Heart right ventricle (tissue), 16 donors: ENCODE results near the gene RPL15. TPM values are rescaled to one million over a fixed set of nuclear protein-coding genes. Genes with fewer than 3 reads are reported as not detected.

ENCODE experiments used
- ATAC-seq, 8 donors: fragments of 200-7000 bp; cut with Tn5 transposase; one replicate each; pipeline ENCODE4 v1.9.1; 2020; ENCODE audit warnings: mild to moderate bottlenecking in 8 of 8, moderate library complexity in 8 of 8, moderate number of reproducible peaks in 1 of 8
- DNase-seq, 2 donors: peaks; one replicate each; pipeline ENCODE4 v3.0.0-alpha.2; 2020
- H3K27ac ChIP-seq, 10 donors: fragments of 200-600 bp; sonication (generic) in 2 of 10; one replicate each; pipeline versions ENCODE4 v1.5.0 to v1.8.0; 2020 to 2022; ENCODE audit warnings: mild to moderate bottlenecking in 3 of 10
- H3K27me3 ChIP-seq, 7 donors: fragments of 200-600 bp; one replicate each; pipeline ENCODE4 v1.8.0; 2021 to 2022; ENCODE audit warnings: mild to moderate bottlenecking in 2 of 7
- H3K36me3 ChIP-seq, 9 donors: fragments of 200-600 bp; sonication (generic) in 1 of 9; one replicate each; pipeline versions ENCODE4 v1.5.0 to v1.8.0; 2020 to 2022; ENCODE audit warnings: mild to moderate bottlenecking in 2 of 9
- H3K4me1 ChIP-seq, 9 donors: fragments of 200-600 bp; sonication (generic) in 1 of 9; one replicate each; pipeline versions ENCODE4 v1.5.0 to v1.8.0; 2020 to 2022; ENCODE audit warnings: mild to moderate bottlenecking in 4 of 9
- H3K4me3 ChIP-seq, 10 donors: fragments of 200-600 bp; sonication (generic) in 2 of 10; one replicate each; pipeline versions ENCODE4 v1.5.0 to v1.8.0; 2020 to 2022; ENCODE audit warnings: mild to moderate bottlenecking in 7 of 10, moderate library complexity in 2 of 10
- H3K9me3 ChIP-seq, 11 donors: fragments of 200-600 bp in 10 of 11; sonication (generic) in 2 of 11; one replicate each; pipeline versions ENCODE4 v1.5.0 to v1.8.0; 2013 to 2022; ENCODE audit warnings: mild to moderate bottlenecking in 2 of 11, control low read depth in 1 of 11, moderate library complexity in 1 of 11
- WGBS, 2 donors: extraction: QIAGEN DNeasy Blood & Tissue Kit; methylation state at CpG; one replicate each; pipeline ENCODE4 v1.1.7; 2013; ENCODE audit warnings: inconsistent platforms in 1 of 2; 5-methylcytosine and 5-hydroxymethylcytosine counted together
- intact Hi-C, 10 donors: fragments of 100-400 bp; cut with DNase I; formaldehyde crosslinking; loops; one replicate each; pipeline versions ENCODE4 v1.11.1 to v1.14.2; 2022
- polyA plus RNA-seq, 2 donors: library from polyadenylated mRNA; stranded (reverse); fragments of 200-250 nt; gene quantifications; one replicate each; pipeline ENCODE4 v1.2.3, GENCODE V29; 2013
- total RNA-seq, 10 donors: library from RNA; stranded (reverse); fragmentation: NEBNext Ultra II Directional in 3 of 10; extraction: Animal tissue kit (Norgen Biotek cat#: 25700) in 3 of 10; gene quantifications; one replicate each; pipeline versions ENCODE4 v1.2.1 to v1.2.4, GENCODE V29; 2021 to 2023
- TF ChIP-seq, protein P1 (sequence below), 9 donors: fragments of 200-600 bp; sonication (generic) in 2 of 9; IDR thresholded peaks; one replicate each; pipeline versions ENCODE4 v1.5.0 to v1.8.0; 2021 to 2022; ENCODE audit warnings: antibody characterized with exemption in 9 of 9, mild to moderate bottlenecking in 5 of 9, moderate library complexity in 1 of 9
- donor health status: Arrhythmogenic right ventricular cardiomyopathy.
- donor health status: ischemic (EF 13 %, LVEDD 7.1; RV severe dilation, severe dysfunction).
- donor health status: healthy with polysubstance abuse.
- donor health status: DM: no; HTN: yes; CAD: no.
- donor health status: DM: no; HTN: no; CAD: no.
- donor health status: ischemic (EF 25% LVEDD 6.9; RV normal size, moderate dysfunction).
- donor health status: ischemic (EF 25% LVEDD 5.7; RV mildly dilated, moderate dysfunction).
- donor health status: healthy.
- donor health status: DM: yes; HTN: yes; CAD: no.
- donor health status: Ischemic cardiomyopathy.
- donor health status: ischemic (EF 35%, LVEDD 5.7; RV mildly dilated, moderate dysfunction).
- donor health status: nonischemic (EF 11% LVEDD 7.7; RV severe dilation, severe dysfunction).
- donor health status: DM: yes; HTN: yes; CAD: no.
- donor health status: PGD.
- donor health status: ischemic (EF 29% LVEDD 5.4; RV normal size, mild dysfunction).
- donor health status: nonischemic (EF 23%, LVEDD 6.1; RV moderate dilation, normal function).

RPL15 gene
- total and polyA plus RNA-seq, 12 donors = 869 to 3,225 (median 932) TPM

DNA sequence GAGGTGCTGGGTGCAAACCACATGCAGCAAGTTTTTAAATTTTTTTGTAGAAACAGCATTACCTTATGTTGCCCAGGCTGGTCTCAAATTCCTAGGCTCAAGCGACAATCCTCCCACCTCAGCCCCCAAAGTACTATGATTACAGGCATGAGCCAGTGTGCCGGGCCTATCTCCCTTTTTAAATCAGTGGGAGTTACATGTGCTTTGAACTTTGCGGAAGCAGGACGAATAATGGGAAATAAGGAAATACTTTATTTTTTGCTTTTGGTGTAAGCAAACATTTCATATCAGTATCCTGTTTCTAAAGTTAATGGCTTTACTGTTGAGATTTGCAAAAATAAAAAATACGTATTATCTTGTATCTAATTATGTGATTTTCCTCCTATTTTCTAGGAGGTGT lies 37.2 kb downstream of the RPL15 start:
- no peak overlapping the region for H3K27ac ChIP-seq
- no peaks in the 10 kb centered on the region for H3K27me3 ChIP-seq
- TF ChIP-seq, protein P1, sequence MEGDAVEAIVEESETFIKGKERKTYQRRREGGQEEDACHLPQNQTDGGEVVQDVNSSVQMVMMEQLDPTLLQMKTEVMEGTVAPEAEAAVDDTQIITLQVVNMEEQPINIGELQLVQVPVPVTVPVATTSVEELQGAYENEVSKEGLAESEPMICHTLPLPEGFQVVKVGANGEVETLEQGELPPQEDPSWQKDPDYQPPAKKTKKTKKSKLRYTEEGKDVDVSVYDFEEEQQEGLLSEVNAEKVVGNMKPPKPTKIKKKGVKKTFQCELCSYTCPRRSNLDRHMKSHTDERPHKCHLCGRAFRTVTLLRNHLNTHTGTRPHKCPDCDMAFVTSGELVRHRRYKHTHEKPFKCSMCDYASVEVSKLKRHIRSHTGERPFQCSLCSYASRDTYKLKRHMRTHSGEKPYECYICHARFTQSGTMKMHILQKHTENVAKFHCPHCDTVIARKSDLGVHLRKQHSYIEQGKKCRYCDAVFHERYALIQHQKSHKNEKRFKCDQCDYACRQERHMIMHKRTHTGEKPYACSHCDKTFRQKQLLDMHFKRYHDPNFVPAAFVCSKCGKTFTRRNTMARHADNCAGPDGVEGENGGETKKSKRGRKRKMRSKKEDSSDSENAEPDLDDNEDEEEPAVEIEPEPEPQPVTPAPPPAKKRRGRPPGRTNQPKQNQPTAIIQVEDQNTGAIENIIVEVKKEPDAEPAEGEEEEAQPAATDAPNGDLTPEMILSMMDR (IDR thresholded peaks at IDR 0.05) = no peak
- no peak for ATAC-seq
- 59 to 64% methylated on average over 5 of the region's 5 CpGs for WGBS, 2 donors
- H3K4me3 ChIP-seq = no peak overlapping the region
- peaks cover 0 to 47% (median 3%) of the 10 kb centered on the region in 9 donors for H3K36me3 ChIP-seq
- no peaks in the 10 kb centered on the region for H3K9me3 ChIP-seq
- DNase-seq = no peak
- intact Hi-C loops = no loop called here
- peaks cover 8 to 76% (median 59%) of the 10 kb centered on the region in 9 donors for H3K4me1 ChIP-seq

DNA sequence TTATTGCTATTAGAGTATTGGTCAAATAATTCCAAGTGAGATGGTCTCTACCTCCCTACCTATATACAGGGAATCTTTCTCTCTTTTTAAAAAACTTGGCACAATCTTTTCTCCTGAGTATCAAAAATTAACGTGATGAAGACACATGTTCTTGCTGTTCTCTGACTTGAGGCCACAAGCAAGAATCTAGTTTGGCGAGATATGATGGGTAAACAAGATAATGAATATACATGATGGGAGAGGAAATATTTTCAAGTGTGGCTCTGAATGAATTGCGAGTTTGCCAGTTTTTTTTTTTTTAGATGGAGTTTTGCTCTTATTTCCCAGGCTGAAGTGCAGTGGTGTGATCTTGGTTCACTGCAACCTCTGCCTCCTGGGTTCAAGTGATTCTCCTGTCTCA lies 39.8 kb downstream of the RPL15 start:
- DNase-seq (no peak), ATAC-seq (no peak)
- H3K4me3 ChIP-seq = no peak overlapping the region
- H3K4me1 ChIP-seq = peaks cover 0 to 55% (median 34%) of the 10 kb centered on the region in 9 donors
- peaks cover 0 to 73% (median 16%) of the 10 kb centered on the region in 9 donors for H3K36me3 ChIP-seq
- WGBS, 2 donors = 54 to 73% methylated on average over 3 of the region's 3 CpGs
- TF ChIP-seq, protein P1 (IDR thresholded peaks at IDR 0.05) = no peak
- no peaks in the 10 kb centered on the region for H3K9me3 ChIP-seq
- H3K27ac ChIP-seq = no peak overlapping the region
- no peaks in the 10 kb centered on the region for H3K27me3 ChIP-seq
- intact Hi-C loops = no loop called here

DNA sequence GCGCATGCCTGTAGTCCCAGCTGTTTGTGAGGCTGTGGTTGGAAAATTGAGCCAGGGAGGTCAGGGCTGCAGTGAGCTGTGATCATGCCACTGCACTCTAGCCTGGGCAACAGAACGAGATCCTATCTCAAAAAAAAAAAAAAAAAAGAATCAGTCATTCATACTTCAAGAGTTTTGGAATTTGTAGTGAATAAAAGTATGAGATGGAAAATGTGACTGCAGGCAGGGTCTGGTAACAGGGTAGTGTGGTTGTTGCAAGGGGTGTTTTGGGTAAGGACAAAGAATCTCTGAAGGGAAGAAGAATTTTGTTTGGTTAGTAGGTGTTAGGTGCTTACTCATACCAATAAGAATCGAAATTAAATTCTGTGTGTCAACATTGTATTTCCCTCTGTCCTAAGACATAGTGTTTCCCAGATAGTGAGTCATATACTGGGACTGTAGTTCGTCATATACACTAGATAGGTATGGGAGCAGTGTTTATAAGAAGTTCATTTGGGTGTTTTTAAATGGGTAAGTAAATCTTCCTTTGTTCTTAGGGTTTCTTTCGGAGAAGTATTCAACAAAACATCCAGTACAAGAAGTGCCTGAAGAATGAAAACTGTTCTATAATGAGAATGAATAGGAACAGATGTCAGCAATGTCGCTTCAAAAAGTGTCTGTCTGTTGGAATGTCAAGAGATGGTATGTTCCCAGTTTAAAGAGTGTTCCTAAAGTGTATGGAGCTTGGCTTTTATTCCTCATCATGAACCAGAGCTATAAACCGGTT lies 42.4 kb downstream of the RPL15 start:
- 73 to 79% methylated on average over 7 of the region's 7 CpGs for WGBS, 2 donors
- intact Hi-C loops = no loop called here
- peaks cover 0 to 44% (median 14%) of the 10 kb centered on the region in 9 donors for H3K4me1 ChIP-seq
- no peak for DNase-seq
- peak overlapping the region in 1 of 10 donors; percentile 15 for H3K27ac ChIP-seq
- TF ChIP-seq, protein P1 (IDR thresholded peaks at IDR 0.05) = no peak
- H3K4me3 ChIP-seq = no peak overlapping the region
- peak in 4 of 8 donors; percentile 10 to 64 (median 28) for ATAC-seq
- peaks cover 0 to 99% (median 31%) of the 10 kb centered on the region in 9 donors for H3K36me3 ChIP-seq
- H3K27me3 ChIP-seq = no peaks in the 10 kb centered on the region
- H3K9me3 ChIP-seq = no peaks in the 10 kb centered on the region

DNA sequence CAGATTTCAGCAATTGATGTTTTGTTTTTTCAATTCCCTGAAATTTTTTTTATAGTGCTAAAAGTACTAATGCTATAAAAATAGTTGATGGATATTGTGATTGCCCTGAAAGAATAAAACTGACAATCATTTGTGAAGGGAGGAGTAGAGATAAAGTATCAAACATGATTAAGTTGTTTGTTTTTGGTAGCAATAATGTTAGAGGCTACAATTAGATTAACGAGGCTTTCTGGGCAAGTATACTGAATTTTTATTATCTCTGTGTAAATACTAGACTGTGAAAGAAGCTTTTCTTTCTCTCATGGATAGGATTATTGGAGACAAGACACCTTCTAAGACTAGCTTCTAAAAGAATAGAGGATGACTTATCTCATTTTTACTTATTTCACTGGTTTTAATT lies 43.7 kb downstream of the RPL15 start:
- H3K4me3 ChIP-seq = no peak overlapping the region
- TF ChIP-seq, protein P1 (IDR thresholded peaks at IDR 0.05) = no peak
- ATAC-seq = no peak
- no peak overlapping the region for H3K27ac ChIP-seq
- peaks cover 0 to 42% (median 8%) of the 10 kb centered on the region in 9 donors for H3K4me1 ChIP-seq
- peaks cover 0 to 100% (median 37%) of the 10 kb centered on the region in 9 donors for H3K36me3 ChIP-seq
- WGBS, 2 donors = 77 to 78% methylated on average over 1 of the region's 1 CpG
- intact Hi-C loops = no loop called here
- H3K27me3 ChIP-seq = no peaks in the 10 kb centered on the region
- no peaks in the 10 kb centered on the region for H3K9me3 ChIP-seq
- DNase-seq = no peak
